ENCODE data around the gene TCP10L.

- TF ChIP-seq POLR2AphosphoS5 (IDR thresholded peaks at IDR 0.05; ENCODE audit: low read depth, low read length) (no peak), SIN3A (IDR thresholded peaks at IDR 0.05; ENCODE audit: borderline replicate concordance, insufficient read depth, low read length) (no peak), TAF1 (IDR thresholded peaks at IDR 0.05; ENCODE audit: borderline replicate concordance, insufficient read depth, low read length) (no peak)
- TF ChIP-seq, protein P1, sequence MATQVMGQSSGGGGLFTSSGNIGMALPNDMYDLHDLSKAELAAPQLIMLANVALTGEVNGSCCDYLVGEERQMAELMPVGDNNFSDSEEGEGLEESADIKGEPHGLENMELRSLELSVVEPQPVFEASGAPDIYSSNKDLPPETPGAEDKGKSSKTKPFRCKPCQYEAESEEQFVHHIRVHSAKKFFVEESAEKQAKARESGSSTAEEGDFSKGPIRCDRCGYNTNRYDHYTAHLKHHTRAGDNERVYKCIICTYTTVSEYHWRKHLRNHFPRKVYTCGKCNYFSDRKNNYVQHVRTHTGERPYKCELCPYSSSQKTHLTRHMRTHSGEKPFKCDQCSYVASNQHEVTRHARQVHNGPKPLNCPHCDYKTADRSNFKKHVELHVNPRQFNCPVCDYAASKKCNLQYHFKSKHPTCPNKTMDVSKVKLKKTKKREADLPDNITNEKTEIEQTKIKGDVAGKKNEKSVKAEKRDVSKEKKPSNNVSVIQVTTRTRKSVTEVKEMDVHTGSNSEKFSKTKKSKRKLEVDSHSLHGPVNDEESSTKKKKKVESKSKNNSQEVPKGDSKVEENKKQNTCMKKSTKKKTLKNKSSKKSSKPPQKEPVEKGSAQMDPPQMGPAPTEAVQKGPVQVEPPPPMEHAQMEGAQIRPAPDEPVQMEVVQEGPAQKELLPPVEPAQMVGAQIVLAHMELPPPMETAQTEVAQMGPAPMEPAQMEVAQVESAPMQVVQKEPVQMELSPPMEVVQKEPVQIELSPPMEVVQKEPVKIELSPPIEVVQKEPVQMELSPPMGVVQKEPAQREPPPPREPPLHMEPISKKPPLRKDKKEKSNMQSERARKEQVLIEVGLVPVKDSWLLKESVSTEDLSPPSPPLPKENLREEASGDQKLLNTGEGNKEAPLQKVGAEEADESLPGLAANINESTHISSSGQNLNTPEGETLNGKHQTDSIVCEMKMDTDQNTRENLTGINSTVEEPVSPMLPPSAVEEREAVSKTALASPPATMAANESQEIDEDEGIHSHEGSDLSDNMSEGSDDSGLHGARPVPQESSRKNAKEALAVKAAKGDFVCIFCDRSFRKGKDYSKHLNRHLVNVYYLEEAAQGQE (IDR thresholded peaks at IDR 0.05; ENCODE audit: insufficient read depth in 1 of 2, low read depth in 2 of 2, low read length in 2 of 2): no peak
Measured at GRCh38 chr21:32545948-32546441, 39.3 kb downstream of the TCP10L start.
